ENCODE measurements around the gene CES4A.

GRCh38 chr16:66996324-66996982 is 8.1 kb downstream of the CES4A start:
- TF ChIP-seq CTCF (conservative IDR thresholded peaks at IDR 0.05 in 1 of 2, IDR thresholded peaks at IDR 0.05 in 1 of 2; ENCODE audit: low read depth in 1 of 2, low read length in 2 of 2) (no peak), EZH2 (IDR thresholded peaks at IDR 0.05; ENCODE audit: low read length, missing control alignments) (no peak)

Measured in fibroblast of lung (primary cell).